Adrenal gland (tissue), 5 donors: ENCODE measurements around the gene PAPLN.

Source experiments
- CTCF ChIP-seq, 6 experiments: fragments of 450-650 bp in 4 of 6; fragments of 200-600 bp in 2 of 6; sonication (generic) in 1 of 6; IDR thresholded peaks; 1 replicate in 5 of 6; 2 replicates in 1 of 6; pipeline versions ENCODE4 v1.5.1 to v1.8.0; 2016 to 2021; ENCODE audit warnings: antibody characterized with exemption in 6 of 6, mild to moderate bottlenecking in 2 of 6, moderate library complexity in 1 of 6
- POLR2A ChIP-seq, 2 donors: fragments of 450-650 bp; IDR thresholded peaks; one replicate each; pipeline ENCODE4 v1.6.1; 2017; ENCODE audit warnings: antibody characterized with exemption in 2 of 2, mild to moderate bottlenecking in 2 of 2, moderate library complexity in 1 of 2
- donor health status: DM: no; HTN: no; CAD: no.

GRCh38 chr14:73295198-73295796 is 58.0 kb downstream of the PAPLN start:
- TF ChIP-seq CTCF (IDR thresholded peaks at IDR 0.05) (peak; percentile 57 to 78 (median 74)), POLR2A (IDR thresholded peaks at IDR 0.05) (no peak)
